Germinal center (tissue), 1 donor: ENCODE measurements around the gene SEMA4C.

Experiments
- DNase-seq: peaks from one replicate; pipeline ENCODE4 v3.0.0; 2012; ENCODE audit warnings: mixed read lengths, low spot score

SEMA4C gene

DNA sequence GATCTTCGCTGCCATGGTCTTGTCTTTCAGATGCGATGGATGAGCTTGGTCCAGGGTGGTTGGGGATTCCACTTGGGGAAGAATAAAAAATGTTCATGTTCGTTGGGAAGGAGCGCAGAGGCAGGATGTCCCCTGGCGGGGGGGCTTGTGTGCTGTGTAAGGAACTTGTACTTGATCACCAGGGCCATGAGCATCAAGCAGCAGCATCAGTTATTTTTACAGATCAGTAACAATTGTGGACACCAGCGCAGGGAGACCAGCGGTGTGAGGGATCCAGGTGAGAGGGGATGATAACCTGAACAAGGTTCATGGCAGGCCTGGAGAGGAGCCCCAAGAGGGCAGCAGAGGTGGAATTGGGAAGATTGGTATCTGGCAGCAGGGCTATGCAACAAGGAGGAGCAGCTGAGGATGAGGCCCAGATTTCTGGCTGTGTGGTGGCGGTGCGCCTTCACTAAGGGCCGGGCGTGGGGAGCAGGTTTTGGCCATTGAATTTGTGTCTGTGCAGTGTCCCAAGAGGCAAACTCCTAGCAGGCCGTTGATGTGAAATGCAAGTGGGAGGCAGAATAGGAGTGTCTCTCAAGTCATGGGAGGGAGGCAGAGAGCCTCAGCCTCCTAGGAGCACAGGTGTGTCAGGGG is 49.9 kb downstream of the SEMA4C start:
- DNase-seq: no peak

- DNase-seq: no peak
Observed at GRCh38 chr2:96819128-96819875, 50.6 kb downstream of the SEMA4C start.

DNA sequence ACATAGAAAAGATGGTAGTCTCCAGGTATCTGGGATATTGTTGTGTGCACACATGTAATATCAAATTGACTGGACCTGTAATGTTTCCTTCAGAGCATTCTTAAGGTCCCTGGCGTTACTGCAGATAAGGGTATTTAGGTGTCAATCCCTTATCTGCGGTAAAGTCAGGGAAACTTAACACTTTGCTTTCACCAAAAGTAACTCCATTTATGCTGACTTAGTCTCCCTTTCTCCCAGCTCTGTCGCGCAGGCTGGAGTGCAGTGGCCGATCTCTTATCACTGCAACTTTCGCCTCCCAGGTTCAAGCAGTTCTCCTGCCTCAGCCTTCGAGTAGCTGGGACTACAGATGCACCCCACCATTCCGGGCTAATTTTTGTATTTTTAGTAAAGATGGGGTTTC is 52.0 kb downstream of the SEMA4C start:
- no peak for DNase-seq

- DNase-seq: no peak
Observed at GRCh38 chr2:96816836-96817702, 52.8 kb downstream of the SEMA4C start.

DNA sequence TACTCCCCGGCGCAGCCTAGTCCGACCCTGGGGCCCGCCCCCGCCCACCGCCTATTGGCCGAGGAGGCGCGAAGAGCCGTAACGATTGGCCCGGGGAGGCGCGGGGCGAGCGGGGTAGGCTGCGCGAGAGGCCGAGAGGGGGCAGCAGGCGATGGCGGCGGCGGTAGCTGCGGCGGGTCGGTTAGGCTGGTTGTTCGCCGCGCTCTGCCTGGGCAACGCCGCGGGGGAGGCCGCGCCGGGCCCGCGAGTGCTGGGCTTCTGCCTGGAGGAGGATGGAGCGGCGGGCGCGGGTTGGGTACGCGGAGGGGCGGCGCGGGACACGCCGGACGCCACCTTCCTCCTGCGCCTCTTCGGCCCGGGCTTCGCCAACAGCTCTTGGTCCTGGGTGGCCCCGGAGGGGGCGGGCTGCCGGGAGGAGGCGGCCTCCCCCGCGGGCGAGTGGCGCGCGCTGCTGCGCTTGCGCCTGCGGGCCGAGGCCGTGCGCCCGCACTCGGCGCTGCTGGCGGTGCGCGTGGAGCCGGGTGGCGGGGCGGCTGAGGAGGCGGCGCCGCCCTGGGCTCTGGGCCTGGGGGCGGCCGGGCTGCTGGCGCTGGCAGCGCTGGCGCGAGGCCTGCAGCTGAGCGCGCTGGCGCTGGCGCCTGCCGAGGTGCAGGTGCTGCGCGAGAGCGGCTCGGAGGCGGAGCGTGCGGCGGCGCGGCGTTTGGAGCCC is 53.6 kb downstream of the SEMA4C start, which contains the start of gene CNNM3:
CNNM3 (plus strand) TSS at position 142 of the 709 bp plus-strand sequence; CDS start at position 152, 10 bp downstream.
- DNase-seq: peak; percentile 99

DNA sequence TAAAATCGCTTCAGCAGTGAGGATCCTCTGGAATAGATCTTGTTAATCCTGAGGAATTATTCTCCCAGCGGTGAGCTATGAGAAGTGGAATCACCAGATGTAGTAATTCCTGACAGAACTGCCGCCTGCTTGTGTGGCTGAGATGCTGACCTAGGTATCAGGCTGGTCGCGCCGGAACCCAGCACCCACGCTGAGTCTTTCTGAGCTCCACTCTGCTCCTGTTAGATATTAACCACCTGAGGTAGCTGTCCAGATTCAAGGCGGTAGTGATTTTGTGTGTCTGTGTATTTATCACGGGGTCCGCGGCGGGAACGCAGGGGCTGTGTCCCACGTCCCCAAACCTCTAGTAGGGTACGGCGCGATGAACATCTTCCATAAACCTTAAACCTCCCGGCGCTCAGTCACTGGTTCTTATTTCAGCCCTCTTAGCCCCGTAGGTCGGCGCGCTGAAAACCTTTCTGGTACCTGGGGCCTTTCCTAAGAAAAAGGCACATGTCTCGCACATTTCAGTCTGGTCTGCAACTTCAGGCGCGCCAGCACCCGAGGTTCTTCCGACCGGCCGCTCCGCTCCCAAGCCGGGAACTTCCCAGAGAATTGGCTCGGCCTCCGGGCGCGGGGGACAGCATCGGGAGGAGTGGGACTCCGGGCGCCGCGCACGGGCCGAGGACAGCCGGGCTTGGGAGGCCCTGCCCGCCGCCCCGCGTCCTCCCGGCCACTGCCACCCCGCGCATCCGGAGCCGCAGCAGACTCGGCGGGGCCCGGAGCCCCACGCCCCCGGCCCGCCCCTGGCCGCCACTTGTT is 54.4 kb downstream of the SEMA4C start:
- peak; percentile 46 for DNase-seq

- no peak for DNase-seq
Observed at GRCh38 chr2:96813656-96814055, 56.2 kb downstream of the SEMA4C start.

DNA sequence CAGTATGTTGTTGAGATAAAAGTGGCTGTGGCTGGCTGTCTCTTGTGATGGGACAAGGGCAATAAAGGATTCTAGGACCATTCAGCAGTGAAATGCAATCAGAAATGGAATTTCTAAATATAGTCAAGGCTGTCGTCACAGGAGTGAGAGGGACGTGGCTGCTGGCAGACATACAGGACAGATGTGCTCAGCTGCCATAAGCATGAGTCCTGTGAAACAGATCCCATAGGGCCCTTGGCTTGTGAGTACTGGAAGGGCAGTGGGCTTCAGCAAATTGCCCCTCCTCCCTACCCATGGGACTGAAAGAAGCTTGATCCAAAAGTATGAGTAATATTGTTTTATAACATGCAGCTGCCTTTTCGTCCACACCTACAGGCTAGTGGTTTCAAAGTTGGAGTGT is 58.0 kb downstream of the SEMA4C start:
- DNase-seq: no peak

DNA sequence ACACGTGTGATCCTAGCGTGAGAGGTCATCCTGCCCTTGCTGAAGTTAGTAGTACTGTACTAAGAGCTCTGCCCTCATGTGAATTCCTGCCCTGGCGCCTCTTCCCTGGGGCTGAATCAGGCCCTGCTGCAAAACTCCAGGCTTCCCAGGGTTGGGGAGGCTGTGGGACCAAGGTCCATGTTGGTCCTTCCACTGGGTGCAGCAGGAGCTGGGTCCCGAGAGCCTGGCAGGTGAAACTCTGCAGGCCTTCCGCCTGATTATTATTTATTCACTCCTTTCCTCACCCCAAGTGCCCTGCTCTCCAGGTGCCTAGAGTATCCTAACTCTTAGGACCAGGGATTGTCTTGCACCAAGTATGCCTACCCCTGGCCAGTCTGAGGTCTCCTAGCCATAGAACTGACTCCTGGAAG is 59.1 kb downstream of the SEMA4C start:
- no peak for DNase-seq

DNA sequence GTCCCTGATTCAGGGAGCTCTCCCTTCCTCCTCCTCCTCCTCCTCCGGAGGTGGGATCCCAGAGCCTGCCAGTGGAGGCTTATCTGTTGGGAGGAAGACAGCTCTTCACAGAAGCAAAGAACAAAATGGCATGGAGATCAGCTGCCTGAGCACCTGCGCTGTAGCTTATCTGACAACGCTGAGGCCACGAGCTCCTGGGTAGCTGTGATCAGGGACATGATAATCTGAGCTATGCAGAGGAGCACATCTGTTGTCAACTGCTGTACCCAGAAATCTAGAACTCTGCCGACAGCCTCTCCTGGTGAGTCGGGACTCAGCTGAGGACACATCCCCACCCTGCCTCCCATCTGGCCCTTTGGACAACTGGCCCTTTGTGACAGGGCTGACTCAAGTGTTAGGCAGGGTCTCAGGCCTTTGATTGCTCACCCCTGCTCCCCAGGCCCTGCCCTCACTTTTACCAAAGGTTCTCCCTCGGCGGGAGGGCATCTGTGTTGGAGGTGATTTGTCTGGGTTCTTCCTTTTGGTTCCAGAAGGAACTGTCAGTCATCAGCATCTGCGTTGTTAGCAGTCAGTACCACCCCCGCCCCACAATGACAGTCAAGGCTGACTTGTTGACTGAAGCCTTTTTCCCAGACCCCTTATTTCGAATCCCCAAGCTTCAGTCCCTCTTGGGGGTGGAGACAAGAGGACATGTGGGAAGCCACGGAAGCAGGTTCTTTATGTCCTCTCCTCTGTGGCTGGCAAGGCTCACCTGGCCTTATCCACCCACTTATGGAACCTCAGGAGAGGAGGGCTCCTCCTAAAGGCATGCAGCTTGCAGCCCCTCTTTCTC is 59.7 kb downstream of the SEMA4C start:
- DNase-seq: no peak
